CD4-positive, alpha-beta T cell treated with Interleukin-6 for 4 hours (primary cell): ENCODE results near the gene HDAC7.
"Not testable (repeated sequence)": the region's sequence is repeated elsewhere in the genome, so short reads cannot be mapped to it uniquely, and the experiment has no call there.

ENCODE experiments used
- DNase-seq: peaks from one replicate; pipeline ENCODE4 v3.0.0-alpha.2; 2020; ENCODE audit warnings: mixed read lengths

Gene HDAC7

DNA sequence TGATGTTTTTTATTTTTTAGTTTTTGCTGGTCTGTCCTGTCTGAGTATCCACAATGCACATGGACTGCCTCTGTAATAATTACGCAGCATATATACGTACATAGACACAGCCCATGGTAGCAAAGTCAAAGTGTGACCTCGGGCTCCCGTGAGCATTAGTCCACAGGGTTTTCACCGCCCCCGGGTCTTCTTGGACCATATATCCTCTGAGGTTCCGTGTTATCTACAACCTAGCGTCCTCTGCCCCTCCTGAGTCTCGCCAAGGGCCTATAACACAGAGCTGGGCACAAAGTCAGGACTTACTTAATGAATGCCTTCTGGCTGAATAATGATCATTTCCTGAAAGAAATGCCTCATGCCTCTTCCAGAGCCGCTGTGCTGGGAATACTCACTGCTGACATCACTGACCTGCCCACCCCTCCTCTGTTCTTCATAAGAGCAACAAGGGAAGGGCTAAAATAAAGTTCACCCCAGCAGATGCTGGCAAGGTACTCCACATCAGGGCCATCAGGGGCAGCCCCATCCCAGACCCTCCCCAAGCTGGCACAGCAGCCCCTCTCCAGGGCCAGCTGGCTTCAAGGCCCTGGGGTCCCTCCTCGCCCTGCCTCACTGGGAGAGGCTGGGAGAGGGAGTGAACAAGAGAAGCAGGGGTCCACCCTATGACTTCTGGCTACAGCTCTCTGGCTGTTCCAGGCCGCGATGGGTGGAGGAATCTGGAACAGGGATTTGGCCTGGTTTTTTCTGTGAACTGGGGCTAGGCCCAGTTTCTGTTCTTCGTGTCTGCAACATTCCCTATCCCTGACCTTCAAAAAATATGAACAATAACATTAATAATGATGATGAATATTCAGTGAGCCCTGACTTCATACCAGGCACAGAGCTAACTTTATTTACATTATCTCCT, 7.9 kb downstream of the HDAC7 start:
- DNase-seq: no peak

DNA sequence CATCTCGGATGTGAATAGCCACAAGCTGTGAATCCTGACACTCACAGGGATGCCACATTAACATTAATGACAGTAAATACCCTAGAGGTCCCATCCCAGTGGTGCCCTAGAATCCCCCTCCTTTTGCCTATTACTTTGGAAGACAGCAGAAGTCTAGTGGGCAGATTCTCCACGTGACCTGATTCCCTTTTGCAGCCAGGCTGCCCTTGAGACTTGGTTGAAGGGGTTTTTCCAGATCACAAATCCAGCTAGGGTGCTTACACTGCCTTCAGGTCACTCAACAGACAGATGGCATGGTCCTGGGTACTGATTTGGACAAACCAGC, 8.7 kb downstream of the HDAC7 start:
- DNase-seq: no peak

DNA sequence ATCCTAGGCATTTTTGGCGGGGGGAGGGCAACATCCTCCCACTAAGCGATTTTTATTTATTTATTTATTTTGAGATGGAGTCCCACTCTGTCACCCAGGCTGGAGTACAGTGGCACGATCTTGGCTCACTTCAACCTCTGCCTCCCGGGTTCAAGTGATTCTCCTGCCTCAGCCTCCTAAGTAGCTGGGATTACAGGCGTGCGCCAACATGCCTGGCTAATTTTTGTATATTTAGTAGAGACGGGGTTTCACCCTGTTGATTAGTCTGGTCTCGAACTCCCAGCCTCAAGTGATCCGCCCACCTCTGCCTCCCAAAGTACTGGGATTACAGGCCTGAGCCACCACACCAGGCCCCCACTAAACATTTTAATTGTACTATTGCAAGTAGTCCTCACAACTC, 10.2 kb downstream of the HDAC7 start:
- not testable (repeated sequence) for DNase-seq

DNA sequence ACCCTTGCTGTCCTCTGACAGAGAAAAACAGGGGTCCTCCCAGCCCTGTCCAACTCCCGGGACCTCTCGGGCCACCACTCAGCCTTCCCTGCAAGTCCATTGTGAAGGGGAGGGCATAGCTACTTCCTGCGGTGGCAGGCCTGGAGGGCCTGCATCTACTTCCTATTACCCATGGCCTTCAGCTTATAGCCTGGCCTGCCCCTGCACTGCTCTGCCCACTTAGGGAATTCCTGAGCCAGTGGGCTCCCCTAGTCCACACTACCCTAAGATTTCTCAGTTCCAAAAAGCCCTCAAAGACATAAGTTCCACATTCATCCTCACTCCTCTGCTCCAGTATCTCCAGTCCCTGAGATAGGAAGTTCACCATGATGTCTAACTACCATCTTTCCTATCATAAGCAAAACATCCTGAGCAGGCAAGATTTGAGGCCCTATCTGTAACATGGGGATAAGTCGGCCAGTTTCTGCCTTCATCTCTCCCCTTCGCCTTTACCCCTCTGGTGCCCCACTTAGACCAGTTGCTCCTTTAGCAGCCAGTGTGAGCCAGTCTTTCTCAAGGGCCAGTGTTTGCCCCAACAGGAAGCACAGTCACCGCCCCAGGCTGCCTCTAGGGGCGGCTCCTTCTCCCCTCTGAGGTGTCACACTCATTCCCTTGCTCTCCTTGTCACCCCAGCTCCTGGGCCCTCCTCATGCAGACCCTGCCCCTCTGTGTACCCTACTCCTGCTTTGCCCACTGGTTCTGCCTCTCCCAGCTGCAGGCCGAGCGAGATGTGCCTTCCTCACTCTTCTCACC, 10.9 kb downstream of the HDAC7 start:
- DNase-seq: peak; percentile 66

DNA sequence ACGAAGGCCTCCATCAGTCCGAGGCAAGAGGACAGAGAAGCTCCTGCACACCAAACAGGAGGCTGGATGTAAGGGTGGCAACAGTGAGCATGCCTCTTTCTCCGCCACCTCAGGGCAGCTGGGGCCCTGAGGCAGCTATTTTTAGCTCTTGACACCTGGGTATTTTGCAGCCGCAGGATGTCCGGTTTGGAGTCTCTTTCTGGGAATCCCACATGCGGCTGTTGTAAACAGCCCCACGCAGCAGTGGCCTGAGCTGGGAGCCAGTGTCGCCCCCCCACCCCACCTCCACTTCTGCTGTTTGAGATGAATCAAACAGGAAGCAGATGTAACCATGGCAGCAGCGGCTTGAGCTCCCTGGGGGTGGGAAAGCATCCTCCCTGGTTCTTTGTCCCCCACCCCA, 11.7 kb downstream of the HDAC7 start:
- DNase-seq: peak; percentile 89

DNA sequence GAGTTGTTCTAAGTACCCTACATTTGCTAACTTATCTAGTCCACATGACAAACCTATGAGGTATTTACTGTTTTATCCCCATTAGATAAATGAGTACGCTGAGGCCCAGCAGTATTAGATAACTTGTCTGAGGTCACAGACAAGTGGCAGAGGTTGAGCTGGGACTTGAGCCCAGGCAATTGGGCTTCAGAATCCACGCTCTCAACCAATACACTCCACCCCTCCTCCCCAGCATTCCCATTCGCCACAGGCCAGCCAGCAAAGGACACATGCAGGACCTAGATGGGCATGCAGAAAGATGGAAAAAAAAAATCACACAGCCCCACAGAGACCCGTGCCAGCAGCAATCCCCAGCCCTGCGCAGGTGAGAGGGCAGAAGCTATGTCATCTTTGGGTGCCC, 12.4 kb downstream of the HDAC7 start:
- DNase-seq: no peak

DNA sequence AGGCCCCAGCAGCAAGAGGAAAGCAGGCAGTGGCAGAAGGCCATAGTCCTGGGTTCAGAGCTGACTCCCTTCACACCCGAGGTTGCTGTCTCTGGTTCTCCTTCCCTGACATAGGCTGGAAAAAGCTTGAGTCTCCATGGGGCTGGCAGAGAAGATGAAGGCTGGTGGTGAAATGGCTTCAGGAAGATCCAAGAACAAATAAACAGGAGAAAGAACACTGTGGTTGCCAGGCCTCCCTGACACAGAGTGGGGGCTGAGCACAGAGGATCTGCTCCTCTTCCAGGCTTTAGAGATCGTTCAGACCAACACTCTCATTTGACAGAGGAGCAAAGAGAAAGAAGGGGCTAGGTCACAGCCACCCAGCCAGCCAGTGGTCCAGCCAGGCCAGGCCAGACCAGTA, 14.3 kb downstream of the HDAC7 start:
- no peak for DNase-seq

DNA sequence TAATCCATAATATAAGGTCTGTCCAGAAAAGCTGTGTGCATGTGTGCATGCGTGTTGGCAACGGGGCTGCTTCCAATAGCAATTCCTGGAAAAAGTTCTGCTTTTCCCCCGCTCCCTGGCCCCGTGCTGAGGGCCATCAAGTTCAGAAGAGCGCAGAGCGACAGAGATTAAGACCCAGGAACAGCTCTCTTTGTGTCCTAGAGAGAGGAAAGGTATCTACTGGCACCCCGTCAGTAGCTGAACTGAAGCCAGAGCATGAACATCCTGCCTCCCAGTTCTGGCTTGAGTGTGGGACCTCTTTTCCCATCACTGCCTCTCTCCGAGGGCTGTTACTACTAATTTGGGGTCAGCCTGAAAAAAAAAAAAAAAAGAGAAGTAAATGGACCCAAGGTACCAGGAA, 15.5 kb downstream of the HDAC7 start:
- DNase-seq: no peak

DNA sequence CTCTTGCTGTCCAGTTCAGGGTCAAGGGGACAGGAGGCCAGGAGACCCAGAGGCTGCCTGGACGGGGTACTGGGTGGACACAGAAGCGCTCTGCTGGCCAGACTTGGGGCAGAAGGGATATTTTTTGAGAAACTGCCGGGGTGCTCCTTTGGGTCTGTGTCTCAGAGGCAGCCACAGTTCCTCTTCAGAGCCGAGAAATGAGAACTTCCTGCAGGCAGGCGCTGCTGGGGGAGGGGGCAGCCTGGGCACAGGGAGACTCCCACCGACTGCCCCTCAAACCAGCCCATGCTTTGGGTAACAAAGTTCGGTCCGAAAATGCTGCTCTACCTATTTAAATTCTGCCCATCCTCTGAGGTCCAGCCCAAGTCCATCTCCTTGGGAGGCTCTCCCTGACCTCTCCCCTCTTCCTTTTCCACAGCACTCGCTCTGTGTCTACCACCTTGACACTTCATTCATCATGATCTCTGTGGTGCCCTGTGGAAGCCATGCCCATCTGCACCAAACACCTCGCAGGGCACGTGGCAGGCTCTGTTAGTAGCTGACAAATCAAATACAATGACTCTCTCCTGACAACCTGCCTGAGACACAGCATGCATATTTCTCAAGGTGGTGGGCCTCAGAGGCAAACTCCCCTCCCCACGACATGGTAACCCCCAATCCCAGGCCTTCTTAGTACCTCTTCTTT, 16.4 kb downstream of the HDAC7 start:
- DNase-seq: peak; percentile 41

DNA sequence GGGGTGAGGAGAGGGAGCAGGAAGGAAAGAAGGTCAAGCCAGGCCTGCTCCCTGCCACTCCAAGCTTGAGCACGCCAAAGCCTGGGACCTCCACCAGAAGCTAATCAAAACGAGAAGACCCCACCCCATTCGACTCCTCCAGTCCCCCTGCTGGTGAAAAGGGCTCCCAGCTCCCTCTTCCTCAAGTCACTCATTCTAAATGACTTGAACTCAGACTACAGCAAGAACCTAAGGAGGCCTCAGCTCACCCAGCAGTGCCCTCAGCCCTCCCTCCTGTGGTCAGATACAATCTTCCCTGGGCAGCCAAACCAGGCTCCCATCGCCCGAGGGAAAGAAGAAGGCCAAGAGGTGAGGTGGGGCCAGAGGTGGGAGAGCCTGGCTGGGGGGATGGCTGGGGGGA, 17.4 kb downstream of the HDAC7 start:
- peak; percentile 32 for DNase-seq

DNA sequence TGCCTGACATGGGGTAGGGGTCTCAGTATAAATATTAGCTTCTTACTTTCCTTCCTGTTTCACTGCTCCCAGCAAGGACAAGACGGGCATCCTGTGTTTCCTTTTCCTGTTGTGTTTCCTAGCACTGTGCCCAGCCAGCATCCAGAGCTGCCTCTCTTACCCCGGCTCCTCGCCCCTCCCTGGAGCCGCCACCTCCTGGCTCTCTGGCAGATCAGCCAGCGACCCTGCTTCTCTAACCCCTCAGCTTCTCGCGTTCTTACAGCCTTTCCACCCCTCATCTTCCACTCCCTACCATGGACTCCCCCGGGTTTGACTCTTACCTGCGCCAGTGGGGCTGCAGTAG, 17.8 kb downstream of the HDAC7 start:
- no peak for DNase-seq

DNA sequence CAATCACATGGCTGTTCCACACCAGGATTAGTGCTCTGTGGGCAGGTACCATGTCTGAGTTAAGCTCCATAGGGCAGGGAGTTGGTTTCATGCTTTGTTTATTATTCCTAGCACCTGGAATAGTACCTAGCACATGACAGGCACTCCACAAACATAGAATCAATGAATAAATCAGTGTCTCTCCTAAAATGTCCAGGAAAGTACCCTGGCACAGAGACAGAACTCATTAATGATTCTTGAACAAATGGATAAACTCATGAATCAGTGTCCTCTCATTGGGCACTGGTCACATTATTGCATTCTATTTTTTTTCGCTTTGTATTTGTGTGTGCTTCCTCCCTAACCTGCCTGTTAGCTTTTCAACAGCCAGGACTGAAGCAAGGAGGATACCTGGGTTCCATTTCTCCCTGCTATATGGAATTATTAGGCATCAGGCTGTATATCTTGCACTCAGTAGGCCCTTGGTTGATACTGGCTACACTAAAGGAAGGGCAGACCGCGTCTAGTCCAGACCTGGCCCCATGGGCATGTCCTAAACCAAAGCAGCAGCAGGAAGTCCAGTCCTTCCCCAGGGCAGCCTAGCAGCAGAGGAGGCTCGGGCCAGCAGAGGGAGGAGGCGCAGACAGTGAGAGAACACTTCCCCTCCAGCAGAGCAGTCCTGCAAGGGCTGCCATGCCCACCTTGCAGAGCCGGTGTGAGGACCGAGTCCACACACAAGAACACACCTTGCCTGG, 18.4 kb downstream of the HDAC7 start:
- no peak for DNase-seq

DNA sequence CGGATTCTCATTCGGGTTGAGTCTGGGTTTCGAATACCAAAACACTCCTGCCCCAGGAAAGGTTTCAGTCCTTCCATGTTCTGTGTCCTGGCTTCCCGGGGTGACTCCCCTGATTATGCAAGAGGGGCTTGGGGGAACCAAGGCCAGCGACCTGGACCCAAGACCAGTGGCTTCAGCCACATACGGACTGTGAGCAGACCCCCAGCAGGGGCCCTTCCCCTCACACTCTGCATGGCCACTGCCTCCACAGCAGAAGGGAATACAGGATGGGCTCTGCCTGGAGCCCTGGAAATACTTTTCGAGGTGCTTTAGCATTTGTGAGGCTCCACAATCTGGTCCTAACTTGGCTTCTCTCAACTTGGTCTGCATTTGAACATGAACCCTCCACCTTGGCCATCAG, 19.1 kb downstream of the HDAC7 start:
- DNase-seq: no peak

DNA sequence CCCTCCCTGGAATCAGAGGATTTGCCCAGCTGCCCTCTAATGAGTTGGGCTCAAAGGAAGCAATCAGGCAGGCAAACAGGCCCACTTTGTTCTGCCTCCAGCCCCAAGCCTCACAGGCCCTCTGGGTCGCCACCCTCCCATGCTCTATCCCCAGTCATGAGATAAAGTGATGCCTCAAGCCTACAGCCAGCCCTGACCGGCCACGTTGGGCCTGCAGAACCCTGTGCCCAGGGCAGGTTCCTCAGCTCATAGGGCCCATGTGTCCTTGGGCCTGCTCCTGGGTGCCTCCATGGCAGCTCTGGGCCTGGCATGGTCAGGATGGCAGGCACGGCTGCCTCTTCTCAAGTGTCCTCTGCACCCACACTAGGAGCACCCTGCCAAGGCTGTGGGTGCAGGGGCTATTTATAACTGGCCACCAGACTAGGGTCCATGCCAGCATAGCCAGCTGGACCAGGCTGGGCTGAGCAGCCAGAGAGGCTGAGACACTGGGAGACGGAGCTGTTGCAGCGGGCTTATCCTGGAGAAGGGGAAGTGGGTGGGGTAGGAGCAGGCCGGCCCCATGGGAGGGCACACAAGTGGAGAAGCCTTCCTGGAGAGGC, 20.2 kb downstream of the HDAC7 start:
- no peak for DNase-seq

DNA sequence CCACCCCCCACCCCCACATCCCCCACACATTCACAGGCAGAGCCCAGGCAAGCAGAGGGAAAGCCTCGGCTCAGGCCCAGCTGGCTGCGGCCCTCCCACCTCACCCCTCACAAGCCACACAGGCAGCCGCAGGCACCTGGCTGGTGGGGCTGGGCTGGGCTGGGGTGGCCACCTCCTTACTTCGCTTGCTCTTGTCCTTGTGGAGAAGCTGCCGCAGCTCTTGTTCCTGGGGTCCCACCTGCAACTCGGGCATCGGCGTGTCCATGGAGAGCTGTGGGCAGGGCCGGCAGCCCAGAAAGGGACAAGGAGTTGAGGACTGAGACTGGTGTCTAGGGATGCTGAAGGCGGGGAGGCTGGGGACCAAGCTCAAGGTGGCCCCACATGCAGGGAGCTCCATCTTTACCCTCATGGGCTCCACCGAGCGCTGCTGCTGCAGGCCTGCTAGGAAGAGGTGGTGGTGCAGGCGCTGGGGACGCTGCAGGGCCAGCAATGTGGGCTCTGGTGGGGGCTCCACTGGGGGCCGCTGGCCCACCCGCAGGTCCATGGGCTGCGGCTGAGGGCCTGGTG, 21.2 kb downstream of the HDAC7 start:
- DNase-seq: no peak

DNA sequence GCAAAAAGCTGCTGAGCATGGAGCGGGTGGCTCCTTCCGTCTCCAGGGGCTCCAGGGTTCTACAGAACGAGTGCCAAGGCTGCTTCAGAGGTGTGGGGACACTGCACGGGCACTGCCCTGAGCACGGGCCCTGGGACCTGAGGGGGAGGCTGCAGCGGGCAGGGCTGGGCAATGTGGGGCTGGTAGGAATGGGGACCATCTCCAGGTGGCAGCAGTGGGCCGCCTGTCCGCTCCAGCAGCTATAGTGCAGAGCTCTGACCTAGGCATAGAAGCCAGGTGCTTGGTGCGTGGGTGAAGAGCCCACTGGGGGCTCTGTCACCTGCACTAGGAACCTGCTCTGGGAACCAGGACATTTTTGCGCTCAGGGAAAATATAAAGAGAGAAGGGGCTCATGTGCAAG, 22.3 kb downstream of the HDAC7 start:
- peak; percentile 56 for DNase-seq

DNA sequence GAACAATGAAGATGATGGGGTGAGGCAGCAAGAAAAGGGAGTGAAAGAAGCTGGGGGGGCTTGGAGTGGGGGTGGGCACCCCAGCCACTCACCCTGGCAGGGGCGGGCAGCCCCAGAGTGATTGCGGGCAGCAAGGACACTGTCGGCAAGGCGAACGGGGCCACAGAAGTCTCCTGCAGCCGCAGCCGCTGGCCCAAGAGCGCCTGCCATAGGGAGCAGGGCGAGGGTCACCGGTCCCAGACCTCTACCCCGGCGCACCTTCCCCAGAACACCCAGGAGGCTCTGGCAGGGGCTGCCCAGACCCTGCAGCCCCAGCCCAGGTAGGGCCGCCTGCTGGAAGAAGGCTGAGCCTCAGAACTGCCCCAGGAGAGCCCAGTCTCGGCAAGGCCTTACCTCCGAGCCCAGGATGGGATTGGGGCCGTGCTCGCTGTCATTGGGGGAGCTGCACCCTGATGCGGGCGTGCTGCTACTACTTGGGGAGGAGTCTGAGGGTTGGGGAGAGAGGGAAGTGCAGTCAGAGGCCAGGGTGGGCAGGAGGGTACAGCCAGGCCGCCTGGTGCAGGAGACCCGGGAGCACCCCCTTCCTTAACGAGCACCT, 23.8 kb downstream of the HDAC7 start:
- no peak for DNase-seq

DNA sequence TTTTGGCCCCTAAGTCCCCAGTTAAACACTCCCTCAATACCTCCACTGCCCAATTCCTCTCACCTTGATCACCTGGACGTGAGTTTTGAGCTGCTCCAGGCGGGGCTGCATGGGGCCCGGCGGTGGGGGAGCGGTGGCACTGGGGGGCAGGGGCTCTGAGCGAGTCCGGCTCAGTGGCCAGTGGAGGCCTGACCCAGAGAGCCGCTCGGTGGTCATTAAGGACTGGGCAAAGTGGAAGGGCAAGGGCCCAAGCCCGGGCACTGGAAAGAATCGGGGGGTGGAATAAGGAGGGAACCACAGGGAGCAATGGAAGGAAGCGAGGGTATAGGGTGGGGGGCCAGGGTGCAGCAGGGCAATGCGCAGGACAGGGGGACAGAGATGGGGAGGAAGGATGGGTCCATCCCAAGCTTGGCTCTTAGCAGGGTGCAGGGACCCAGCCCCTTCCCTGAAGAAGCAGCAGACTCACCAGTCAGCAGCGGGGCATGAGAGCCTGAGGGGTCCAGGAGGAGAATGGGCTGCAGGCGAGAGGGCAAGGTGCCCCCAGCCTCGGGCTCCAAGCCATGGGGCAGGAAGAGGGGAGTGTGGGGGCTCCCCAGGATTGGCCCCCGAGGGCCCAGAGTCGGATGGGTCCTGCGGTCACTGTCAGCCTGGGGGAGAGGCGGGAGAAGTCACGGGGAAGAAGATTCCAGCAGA, 24.4 kb downstream of the HDAC7 start:
- DNase-seq: no peak

DNA sequence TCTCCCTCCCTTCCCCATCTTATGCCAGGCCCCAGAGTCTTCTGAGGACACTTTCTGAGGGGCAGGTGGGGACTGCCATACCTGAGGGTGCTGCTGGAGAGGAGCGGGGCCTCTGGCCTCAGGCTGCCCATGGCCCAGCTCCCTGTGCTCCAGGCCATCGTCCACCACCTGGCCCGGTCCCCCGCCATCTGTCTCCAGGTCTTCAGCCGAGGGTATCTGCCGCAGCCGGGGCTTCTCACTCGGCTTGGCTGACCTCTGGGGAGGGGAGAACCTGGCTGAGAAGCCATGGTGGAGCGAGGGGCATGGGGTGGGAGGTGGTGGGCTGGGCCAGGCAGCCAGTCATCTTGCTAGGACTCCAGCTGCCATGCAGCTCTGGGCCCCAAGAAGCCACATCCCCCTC, 25.0 kb downstream of the HDAC7 start:
- DNase-seq: no peak

DNA sequence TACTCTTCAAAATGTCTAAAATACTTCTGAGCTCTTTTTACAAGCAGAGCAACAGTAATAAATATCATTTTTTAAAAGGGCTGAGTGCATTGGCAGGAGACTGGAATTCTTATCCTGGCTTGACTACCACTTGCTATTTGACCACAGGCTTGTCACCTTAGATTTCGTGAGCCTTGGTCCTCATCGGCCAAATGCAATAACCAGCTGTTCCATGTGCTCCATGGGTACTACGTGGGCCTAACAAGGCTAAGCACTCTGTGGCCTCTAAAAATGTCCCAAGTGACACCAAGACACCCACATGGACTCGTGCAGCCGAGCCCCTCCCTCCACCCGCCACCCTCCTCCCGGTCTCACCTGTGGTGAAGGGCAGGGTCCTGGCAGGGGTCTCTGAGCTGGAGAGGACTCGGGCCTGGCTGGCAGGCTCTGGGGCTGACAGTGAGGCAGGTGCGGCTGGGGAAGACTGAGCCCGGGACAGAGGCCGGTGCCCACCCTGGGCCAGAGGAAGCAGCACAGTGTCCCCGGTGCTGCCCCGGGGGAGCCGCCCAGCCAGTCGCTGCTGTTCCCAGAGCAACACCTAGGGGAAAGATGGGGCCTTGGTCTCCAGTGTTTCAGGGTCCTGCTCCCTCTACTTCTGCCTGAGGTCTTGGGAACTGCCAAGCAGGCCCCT, 26.6 kb downstream of the HDAC7 start:
- DNase-seq: no peak

DNA sequence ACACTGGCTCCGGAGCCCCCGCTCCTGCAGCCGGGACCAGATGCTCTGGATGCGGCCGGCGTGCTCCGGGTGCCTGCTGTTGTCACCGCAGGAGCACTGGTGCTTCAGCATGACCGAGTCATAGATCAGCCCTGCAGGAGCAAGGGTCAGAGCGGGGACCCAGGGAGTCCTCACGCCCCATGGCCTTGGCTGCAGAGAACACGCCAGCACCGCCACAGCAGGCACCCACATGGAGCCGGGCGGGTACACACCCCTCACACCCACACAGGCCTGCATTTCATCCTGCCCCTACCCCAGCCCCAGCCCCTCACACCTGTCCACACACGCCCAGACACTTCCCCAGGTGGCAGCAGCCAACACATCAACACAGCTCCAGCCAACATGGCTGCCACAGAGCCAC, 27.8 kb downstream of the HDAC7 start:
- no peak for DNase-seq
